DMS114 treated with DMSO at 0.1 percent for 48 hours (cell line): Measurements from ENCODE around the gene TMEM40.
"Not testable (repeated sequence)": the region's sequence is repeated elsewhere in the genome, so short reads cannot be mapped to it uniquely, and the experiment has no call there.

Experiments
- DNase-seq: peaks from one replicate; lab custom pipeline; 2025; ENCODE audit not compliant: unreplicated experiment; lab: John Stamatoyannopoulos, UW

Gene TMEM40

GRCh38 chr3:12722226-12722625, 36.8 kb downstream of the TMEM40 start:
- no peak for DNase-seq

GRCh38 chr3:12719984-12720898, 38.8 kb downstream of the TMEM40 start:
- DNase-seq, result peak; percentile 67

GRCh38 chr3:12719541-12719940, 39.5 kb downstream of the TMEM40 start:
- DNase-seq, result no peak

GRCh38 chr3:12716605-12717151, 42.4 kb downstream of the TMEM40 start:
- no peak for DNase-seq

GRCh38 chr3:12714278-12714677, 44.8 kb downstream of the TMEM40 start:
- DNase-seq, result no peak

- DNase-seq, result no peak
Measured at GRCh38 chr3:12710062-12710461, 49.0 kb downstream of the TMEM40 start.

- no peak for DNase-seq
Measured at GRCh38 chr3:12709334-12709733, 49.7 kb downstream of the TMEM40 start.

- no peak for DNase-seq
Measured at GRCh38 chr3:12708584-12709192, 50.4 kb downstream of the TMEM40 start.

- no peak for DNase-seq
Measured at GRCh38 chr3:12707449-12707848, 51.6 kb downstream of the TMEM40 start.

GRCh38 chr3:12706504-12707253, 52.4 kb downstream of the TMEM40 start:
- peak; percentile 62 for DNase-seq

GRCh38 chr3:12705981-12706380, 53.1 kb downstream of the TMEM40 start:
- DNase-seq, result no peak

GRCh38 chr3:12705374-12705926, 53.6 kb downstream of the TMEM40 start:
- no peak for DNase-seq

- DNase-seq, result no peak
Measured at GRCh38 chr3:12702501-12702900, 56.6 kb downstream of the TMEM40 start.

- DNase-seq, result not testable (repeated sequence)
Measured at GRCh38 chr3:12701601-12702000, 57.5 kb downstream of the TMEM40 start.

- DNase-seq, result no peak
Measured at GRCh38 chr3:12700800-12701199, 58.3 kb downstream of the TMEM40 start.

GRCh38 chr3:12695916-12696315, 63.1 kb downstream of the TMEM40 start:
- no peak for DNase-seq

GRCh38 chr3:12695112-12695511, 63.9 kb downstream of the TMEM40 start:
- no peak for DNase-seq

- no peak for DNase-seq
Measured at GRCh38 chr3:12692444-12692843, 66.6 kb downstream of the TMEM40 start.

GRCh38 chr3:12689997-12690711, 68.9 kb downstream of the TMEM40 start:
- DNase-seq, result no peak

- DNase-seq, result no peak
Measured at GRCh38 chr3:12687948-12688347, 71.1 kb downstream of the TMEM40 start.
